ENCODE data around the gene FBXW4.
"Not testable (repeated sequence)": the region's sequence is repeated elsewhere in the genome, so short reads cannot be mapped to it uniquely, and the experiment has no call there.

FBXW4 gene

DNA sequence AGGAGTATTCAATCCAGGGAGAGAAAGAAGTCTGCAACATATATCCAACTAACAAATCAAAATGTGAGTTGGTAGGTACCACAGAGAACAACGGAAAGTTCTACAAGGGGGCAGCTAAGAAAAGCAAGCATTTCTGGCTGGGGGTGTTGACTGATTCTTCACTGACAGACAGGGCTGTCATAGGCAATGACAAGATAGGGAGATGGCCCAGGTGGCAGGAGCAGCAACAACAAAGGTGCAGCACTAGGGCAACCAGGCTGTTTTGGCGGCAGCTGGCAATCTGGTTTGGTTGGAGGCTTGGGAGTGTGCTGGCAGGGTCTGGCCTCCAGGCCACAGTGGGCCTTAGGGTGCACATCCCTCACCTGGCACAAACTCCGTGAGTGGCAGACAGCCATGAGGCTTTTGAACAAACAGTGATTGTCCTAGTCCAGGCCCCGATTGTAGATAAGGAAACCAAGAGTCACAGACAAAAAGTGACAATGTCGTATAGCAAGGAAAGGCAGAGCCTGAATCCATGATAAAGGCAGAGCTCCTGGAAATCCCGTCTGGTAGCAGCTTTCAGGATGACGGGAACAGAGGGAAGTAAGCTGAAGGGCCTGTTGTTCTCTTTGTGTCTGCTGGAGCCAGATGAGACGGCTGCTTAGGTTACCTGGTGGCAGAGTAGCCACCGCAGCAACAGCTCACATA, 78.4 kb downstream of the FBXW4 start:
- DNase-seq (ENCODE audit: low read depth) = no peak

DNA sequence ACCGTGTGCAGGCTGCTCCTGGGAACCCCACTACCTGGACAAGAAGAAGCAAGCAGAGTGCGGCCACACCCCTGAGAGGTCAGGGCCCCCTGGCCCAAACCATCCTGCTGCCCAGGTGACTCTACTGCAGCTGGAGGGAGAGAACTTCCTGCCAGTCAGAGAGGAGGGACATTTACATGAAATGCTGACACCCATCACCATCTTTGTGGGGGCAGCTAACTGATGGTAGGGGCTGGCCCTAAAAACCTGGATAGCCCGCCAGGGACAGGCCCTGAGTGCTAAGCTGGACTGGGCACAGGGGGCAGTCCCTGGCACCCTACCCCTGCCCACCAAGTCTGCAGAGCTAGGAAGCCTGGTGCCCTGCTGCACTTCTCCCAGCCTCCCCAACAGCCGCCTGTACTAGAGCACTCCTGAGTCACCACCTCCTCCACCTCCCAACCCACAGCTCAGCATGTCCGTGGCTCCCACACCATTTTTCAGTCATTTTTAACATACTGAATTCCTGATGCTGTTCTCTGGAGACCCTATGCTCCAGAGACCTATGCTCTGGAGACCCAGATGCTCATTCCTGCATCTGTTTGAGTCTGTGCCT, 79.3 kb downstream of the FBXW4 start:
- no peak for DNase-seq (ENCODE audit: low read depth)

DNA sequence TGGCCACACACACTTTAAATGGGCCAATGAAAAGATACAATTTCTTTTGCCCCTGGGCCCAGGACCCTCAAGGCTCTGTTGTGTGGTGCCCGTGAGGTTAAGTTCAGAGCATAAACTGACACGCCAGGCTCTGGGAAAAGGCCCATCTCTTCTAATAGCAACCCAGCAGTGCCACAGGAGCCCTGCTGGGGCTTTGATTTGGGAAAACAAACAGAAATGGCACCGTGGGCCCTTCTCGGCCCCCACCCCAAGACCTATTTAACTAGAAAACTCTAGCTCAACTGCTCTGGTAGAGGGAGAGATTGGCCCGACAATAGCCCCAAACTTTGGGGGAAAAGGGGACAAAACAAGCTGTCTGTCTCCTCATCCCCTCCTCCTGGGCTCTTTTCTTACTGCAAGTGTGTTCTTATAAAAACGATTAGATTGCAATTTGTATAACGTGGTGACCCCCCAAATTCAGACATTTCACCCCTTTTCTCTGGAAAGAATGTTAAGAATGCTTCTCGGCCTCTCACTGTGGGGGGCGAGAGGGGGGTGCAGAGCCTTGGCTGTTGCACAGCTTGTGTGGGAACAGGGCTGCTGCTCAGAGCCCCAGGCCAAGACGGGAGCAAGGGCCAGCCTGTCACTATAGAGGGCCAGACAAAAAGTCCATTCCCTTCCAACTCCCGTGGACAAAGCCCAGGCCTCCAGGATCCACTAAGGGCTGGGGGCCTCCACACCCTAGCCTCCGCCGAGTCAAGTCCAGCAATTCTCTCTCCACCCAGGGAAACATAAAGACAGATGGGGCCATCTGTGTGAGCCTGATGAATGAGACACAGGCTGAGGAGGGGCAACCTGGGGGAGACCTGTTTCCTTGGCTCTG, 80.1 kb downstream of the FBXW4 start:
- no peak for DNase-seq (ENCODE audit: low read depth)

DNA sequence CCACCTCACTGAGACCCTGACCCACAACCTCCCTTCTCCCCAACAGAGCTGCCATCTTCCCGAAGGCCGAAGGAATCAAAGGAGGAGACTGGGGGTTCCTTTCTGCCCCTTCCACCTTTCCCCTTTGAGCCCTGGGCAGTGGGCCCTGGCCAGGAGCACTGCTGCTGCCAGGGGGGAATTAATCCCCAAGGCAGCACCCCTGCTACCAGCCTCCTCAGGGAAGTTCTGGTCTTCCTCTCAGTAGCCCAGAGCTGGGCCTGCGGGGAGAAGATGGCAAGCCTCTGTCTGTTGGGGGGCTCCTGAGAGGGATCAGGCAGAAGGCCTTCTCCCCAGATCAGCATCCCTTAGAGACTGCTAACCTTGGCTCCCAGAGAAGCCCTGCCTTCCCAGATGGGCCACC, 81.3 kb downstream of the FBXW4 start:
- no peak for DNase-seq (ENCODE audit: low read depth)

DNA sequence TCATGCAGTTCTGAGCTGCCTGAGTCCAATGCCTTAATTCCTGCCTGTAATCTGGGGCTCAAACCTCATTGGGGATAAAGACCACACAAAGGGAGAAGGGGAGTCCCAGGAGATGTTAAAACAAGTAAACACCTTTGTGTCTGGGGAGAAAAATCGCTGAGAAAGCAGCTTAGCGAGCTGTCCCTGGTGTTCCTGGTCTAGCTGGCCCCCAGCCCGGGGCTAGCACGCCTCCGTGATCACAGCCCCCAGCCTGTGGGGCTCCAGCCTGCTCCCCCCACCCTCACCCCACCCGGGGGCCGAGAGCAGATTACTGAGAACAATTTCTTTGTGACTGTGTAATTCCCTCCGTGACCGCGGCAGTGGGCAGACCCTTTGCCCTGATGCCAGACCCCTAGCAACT, 82.1 kb downstream of the FBXW4 start:
- DNase-seq (ENCODE audit: low read depth) = no peak

DNA sequence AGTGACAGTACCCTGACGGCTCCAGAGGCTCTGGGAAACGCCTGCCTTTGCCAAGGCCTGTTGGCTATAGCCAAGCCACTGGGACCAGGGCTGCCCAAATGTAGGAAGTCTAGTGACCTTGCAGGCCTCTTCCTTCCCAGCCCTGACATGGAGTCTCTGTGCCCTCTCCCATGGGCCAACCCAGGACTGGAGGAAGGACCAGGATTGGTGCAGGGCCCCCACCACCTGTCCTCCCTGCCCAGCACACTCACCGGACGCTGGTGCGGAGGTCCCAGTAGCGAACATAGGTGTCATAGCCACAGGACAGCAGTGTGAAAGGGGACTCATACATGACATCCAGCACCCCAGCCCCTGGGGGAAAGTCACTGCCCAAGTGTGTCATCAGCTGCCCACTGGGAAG, 82.9 kb downstream of the FBXW4 start:
- DNase-seq (ENCODE audit: low read depth) = no peak

DNA sequence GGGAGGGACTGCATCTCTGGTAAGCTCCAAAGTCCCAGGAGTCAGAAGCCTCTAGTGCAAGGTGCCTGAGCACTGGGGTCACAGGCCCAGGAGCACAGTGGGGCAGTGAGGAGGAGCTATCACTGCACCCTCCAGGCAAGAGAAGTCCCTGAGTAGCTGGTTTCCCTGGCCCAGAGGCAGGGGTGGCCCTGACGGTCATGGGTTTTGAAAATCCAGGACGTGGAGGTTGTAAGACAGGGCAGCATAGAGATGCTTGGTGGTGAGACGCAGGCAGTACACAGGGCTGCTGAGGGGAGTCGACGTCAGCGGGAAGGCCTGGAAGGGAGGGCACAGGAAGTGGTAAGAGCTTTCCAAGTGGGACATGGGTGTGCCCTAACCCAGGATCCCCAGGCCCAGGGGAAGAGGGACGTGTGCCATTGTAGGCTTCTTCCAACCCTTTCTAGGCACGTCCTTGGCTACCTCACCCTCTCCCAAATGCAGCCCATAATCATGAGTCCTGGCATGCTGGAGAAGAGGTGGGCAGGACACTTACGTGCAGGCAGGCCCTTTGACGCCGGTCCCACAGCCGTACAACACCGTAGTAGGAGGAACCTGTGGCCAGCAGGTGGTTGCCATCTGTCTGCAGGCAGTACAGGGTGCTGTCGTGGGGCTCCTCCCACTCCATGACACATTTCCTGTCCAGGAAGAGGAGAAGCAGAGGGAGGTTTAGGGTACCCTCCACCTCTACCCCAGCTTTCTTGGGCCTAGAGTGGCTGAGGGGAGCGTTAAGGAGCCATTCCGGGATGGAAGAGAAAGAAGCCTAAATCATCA, 83.7 kb downstream of the FBXW4 start:
- DNase-seq (ENCODE audit: low read depth) = no peak

DNA sequence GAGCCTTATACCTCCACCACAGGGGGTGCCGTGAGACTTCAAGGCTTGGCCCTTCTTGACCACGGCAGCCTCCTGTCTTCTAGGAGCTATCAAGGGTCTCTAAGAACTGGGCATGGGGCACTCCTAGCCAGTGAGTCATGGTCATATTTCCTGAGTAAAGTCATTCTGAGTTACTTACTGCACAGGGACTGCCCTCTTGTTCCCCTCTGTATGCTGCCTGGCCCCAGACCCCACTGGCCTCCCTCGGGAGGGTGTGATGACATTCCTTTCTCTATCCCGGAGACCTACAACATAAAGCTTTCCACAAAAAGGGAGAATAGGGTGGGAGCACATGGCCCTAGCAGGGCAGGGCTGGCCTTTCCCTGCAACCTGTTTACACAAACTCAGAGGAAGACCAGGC, 85.5 kb downstream of the FBXW4 start:
- DNase-seq (ENCODE audit: low read depth) = no peak

DNA sequence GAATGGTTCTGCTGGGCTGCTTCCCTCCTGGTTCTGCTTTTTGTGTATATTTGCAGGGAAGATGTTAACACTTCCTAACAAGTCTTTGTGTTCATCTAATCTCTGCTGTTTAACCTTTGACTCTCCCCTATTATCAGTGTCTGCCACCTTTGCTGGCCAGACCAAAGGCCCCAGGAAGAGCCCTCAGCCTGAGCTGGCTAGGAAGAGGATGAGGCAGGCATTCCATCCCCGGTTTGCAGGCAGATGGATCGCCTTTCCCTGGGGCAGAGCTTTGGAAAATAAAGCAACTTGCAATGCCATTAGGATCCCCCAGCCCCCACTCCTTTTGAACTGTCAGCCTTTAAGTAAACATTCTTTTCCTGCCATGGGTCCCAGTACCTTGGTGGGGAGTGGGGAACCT, 87.8 kb downstream of the FBXW4 start:
- no peak for DNase-seq (ENCODE audit: low read depth)

DNA sequence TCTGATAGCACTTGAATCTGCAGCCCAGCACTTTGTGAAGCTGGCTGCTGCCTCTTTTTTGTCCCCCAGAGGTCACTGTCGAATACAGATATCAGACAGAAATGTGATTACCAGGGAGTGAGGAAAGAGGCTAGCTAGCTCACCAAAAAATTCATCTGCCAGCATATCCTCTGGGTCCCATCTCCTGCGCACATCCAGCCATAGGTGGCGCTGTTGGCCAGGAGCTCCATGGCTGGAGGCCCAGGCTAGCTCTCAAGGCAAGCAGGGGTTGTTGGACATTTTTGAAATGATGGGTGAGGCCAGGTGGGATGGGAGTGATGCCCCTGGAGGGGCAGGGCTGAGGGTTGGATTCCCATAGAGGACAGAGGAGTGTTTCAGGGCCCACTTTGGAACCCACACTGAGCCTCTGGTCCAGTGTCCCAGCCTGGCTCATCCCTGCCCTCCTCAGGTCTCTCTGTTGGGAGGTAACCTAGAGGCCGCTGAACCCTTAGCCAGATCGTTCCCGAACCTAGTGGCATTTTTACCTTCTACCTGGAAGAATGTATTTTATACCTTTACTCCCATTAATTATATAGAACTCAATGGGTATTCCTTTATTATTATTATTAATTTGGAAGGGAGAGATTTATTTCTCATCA, 92.1 kb downstream of the FBXW4 start:
- DNase-seq (ENCODE audit: low read depth) = no peak

DNA sequence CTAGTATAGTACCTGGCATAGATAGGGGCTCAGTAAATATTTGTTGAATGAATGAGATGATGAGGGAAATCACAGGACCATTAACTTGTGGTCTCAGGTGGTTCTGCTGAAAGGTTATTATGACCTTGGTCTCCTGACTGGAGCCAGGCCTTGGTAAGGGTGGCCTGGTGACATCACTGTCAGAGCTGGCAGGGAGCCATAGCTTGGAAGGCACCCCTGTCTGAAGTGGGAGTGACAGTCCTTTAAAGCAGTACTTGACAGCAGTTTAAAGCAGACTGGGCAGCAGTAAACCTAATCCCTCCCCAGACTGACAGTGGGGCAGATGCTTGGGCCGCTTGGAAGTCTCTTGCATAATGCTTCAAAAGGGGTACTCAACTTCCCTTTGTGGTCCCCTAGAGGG, 93.4 kb downstream of the FBXW4 start:
- DNase-seq (ENCODE audit: low read depth) = no peak

DNA sequence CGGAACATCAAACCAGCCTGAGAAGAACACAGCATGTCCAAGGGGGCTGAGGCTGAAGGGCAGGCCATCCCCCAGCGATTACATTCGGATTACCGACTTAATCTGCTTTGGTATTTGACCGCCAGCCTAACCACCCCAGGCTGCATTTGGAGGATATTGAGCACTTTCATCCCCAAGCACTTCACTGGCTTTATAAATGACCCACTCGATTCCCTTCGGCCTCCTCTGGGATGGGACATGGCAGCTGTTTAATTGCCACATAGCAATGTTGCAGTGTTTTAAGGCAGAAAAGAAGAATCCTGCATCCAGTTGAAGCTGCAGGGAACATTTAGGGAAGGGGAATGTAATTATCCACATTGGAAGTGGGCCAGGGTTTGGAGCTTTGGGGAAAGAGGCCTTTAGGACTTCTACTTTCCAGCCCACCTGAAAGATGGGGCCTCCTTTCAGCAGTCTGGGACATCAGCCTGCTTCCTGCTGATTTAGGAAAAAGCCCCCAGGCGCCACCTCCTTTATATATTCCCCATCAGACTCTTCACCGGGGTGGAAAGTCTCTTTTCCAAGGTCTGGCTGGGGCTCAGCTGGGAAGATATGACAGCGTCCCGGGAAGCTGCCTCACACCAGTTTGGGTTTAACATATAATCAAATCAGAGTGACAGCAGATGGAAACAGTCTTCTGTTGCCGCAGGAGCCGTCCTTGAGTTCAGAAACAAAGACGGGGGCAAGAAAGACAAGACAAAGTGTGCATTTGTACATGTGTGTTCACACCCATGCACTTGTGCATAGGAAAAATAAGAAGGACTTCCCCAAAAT, 97.7 kb downstream of the FBXW4 start:
- DNase-seq (ENCODE audit: low read depth) = no peak

DNA sequence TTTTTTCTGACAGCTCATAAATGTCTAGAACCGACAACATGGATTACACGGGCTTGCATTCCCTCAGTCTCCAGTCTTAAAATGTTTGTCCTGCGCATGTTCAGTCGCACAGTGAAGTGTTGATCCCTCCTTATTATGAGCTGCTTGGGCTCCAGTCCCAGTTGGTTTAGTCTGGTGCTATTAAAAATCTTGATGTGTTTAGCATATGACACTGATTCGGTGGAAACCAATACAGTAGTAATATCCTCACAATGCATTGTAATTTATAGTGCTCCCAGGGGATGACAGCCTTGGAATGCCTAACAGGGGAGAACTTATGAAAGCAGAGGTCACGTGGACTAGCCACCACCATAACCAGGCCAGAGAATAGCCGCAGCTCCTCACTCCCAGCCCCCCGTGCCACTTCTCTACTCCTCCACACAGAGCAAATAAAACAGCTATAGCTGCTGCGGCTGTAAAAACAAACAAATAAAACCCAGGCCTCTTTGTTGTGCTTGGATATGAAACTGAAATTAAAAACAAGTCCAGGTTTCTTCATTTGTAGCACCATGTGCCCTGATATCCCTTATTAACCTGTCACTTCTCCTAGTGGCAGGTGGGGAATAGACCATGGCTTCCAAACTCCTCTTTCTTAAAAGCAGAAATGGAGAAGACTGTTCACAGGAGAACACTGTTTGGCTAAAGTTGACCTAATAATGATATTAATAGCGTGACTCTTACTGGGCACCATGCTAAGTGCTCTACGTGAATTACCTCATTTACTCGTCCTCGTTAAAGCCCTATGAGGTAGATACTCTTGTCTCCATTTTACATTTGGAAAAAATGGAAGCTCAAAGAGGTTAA, 99.2 kb downstream of the FBXW4 start:
- DNase-seq (ENCODE audit: low read depth) = no peak

DNA sequence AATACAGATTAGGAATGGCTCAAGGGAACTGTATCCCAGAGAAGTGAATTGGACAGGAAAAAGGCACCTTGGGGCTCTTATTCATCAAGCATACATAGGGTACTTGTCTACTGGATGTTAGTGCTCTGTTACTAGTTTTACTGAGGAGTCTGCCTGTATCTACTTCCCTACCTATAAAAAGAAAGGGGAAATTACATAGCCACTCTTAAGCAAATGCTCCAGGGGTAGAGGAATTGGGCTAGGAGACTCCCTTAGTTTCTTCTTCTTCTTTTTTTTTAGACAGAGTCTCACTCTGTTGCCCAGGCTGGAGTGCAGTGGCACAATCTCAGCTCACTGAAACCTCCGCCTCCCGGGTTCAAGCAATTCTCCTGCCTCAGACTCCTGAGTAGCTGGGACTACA, 101.6 kb downstream of the FBXW4 start:
- DNase-seq (ENCODE audit: low read depth) = not testable (repeated sequence)

DNA sequence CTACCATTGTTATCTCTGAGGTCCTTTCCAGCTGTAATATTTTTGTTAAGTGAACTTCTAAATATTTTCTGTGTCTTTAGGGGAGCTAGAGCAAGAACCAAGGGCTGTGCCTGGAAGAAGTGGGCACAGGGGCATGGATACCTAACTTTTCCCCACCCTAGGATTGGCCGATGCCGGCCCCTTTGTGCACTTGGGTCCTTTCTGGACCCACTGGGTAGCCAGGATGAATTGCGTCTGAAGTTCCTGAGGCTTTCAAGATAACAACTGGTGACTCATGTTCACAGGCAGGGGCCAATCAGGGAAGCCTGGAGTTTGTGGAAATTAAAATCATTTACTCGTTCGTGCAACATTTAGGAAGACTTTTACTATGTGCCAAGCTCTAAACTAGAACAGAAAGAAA, 106.1 kb downstream of the FBXW4 start:
- no peak for DNase-seq (ENCODE audit: low read depth)

DNA sequence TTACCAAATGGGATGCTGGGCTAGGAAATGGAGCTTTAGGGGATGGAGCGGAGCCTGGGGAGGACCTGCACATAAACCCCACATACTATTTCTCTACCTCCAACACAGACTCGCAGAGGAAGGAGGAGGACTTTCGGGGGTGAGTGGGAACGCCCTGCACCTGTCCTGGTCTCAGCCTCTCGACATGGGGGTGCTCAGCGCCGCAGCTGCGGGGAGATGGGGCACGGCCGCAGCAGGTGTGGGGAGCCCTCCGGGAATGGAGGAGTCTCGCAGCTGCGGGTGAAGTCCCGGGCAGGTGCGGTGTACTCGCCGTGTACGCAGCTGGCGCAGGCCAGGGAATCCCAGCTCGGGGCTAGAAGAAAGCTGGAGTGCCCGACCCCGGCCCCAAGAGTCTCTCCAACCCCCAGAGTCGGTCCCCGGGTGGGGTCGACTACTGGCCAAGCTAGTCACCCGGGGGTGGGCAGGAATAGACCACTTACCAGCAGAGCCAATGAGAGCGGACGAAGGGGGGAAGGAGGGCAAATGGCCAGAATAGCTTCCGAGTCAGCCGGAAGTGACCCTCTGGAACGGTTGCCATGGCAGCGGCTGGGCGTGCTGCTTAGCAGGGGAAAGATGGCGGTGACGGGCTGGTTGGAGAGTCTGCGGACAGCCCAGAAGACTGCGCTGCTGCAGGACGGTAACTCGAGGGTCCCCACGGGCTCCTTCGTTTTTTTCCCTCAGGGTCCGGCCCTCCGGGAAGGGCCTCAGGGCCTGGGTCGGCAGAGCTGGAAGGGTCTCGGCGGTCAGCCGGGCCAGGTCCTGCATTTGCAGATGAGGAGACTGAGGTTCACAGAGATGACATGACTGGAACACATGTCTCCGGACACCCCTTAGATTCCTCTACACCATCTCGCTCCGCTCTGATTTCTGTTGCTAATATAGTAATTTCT, 107.0 kb downstream of the FBXW4 start, which contains the start of the genes DPCD and POLL:
Gene DPCD, plus strand, starts transcription at position 597 of the 929 bp plus-strand sequence. Its CDS starts 16 bp downstream, at position 613.
Gene POLL, minus strand, starts transcription at position 533 of the 929 bp plus-strand sequence. CDS start 897 bp downstream, outside the sequence.
- peak; percentile 80 for DNase-seq (ENCODE audit: low read depth)

DNA sequence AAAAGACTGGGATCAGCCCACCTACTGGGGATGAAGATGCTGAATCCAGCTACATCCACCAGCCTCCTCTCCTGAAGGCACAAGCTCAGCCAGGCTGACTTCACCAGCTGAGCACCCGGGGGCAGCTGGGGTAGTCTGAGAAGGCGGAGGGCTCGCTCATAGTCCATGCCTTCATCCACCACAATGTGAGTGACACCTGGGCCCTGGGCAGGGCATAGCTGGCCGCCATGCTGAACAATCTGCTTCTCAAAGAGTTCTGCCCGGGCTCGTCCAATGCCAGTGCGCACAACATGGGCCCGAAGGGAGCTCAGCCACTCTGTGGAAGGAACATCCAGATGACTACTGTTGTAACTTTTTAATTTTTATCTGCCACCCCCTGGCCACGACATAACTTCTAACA, 109.1 kb downstream of the FBXW4 start:
- no peak for DNase-seq (ENCODE audit: low read depth)

Measured in stimulated activated CD8-positive, alpha-beta memory T cell treated with anti-CD3 and anti-CD28 coated beads, Interleukin-12 subunit alpha, Interleukin-12 subunit beta, amount 100 ng/mL, for 4 hours (primary cell).